H1 (cell line): Measurements from ENCODE around the gene CLEC1A. TPM values are rescaled to one million over a fixed set of nuclear protein-coding genes. Genes with fewer than 3 reads are reported as not detected.

ENCODE experiments used
- CTCF ChIA-PET: fragments of 300-600 bp; sonication (Branson Sonifier 250); formaldehyde crosslinking; loops from one replicate; lab custom pipeline; 2021; ENCODE audit not compliant: partially characterized antibody; lab: Charles Lee
- POLR2A ChIA-PET: fragments of 300-600 bp; sonication (Branson Sonifier 250); formaldehyde crosslinking; loops from one replicate; lab custom pipeline; 2021; ENCODE audit warnings: inconsistent platforms; ENCODE audit not compliant: partially characterized antibody; lab: Charles Lee
- DNase-seq, 2 experiments: peaks; one replicate each; pipeline versions ENCODE4 v3.0.0 to v3.0.0-alpha.2; 2010 to 2022; ENCODE audit warnings: low spot score in 2 of 2, low read depth in 1 of 2, mixed read lengths in 1 of 2
- FAIRE-seq: peaks from 2 replicates; lab custom pipeline; 2011; peaks lifted over from hg19 to GRCh38; lab: Jason Lieb, UNC
- H2AFZ ChIP-seq: 2 replicates; pipeline ENCODE4 v1.8.1; 2012; ENCODE audit warnings: low read length, inconsistent platforms
- H2AK5ac ChIP-seq: 2 replicates; pipeline ENCODE4 v1.6.1; 2013; ENCODE audit warnings: low read depth, low read length
- H2BK120ac ChIP-seq: replicated peaks from 2 replicates; pipeline ENCODE3; 2013; ENCODE audit warnings: low read depth, low read length, inconsistent platforms
- H2BK12ac ChIP-seq: 2 replicates; pipeline ENCODE4 v1.6.1; 2013; ENCODE audit warnings: low read depth, low read length
- H2BK15ac ChIP-seq: 2 replicates; pipeline ENCODE4 v1.6.1; 2013; ENCODE audit warnings: low read length
- H2BK20ac ChIP-seq: 2 replicates; pipeline ENCODE4 v1.6.1; 2013; ENCODE audit warnings: low read length
- H2BK5ac ChIP-seq: 2 replicates; pipeline ENCODE4 v1.6.1; 2013; ENCODE audit warnings: low read depth, low read length
- H3K14ac ChIP-seq: 2 replicates; pipeline ENCODE4 v1.6.1; 2013; ENCODE audit warnings: inconsistent platforms; ENCODE audit not compliant: insufficient read length
- H3K18ac ChIP-seq: 2 replicates; pipeline ENCODE4 v1.6.1; 2013; ENCODE audit warnings: low read length; ENCODE audit errors: extremely low read depth
- H3K23ac ChIP-seq: 2 replicates; pipeline ENCODE4 v1.6.1; 2013; ENCODE audit warnings: inconsistent platforms; ENCODE audit not compliant: insufficient read length
- H3K23me2 ChIP-seq: 2 replicates; pipeline ENCODE4 v1.6.1; 2013; ENCODE audit warnings: low read depth, low read length
- H3K27ac ChIP-seq: 2 replicates; pipeline ENCODE4 v1.6.1; 2011; ENCODE audit warnings: low read depth, low read length, inconsistent platforms
- H3K27me3 ChIP-seq, 4 experiments: replicated peaks in 1 of 4; 1 replicate in 1 of 4; 2 replicates in 3 of 4; pipeline versions ENCODE4 v1.6.1 to v1.8.1; 2011 to 2013; ENCODE audit warnings: low read length in 3 of 4, mild to moderate bottlenecking in 3 of 4, inconsistent platforms in 2 of 4, mixed read lengths in 2 of 4, moderate library complexity in 1 of 4; ENCODE audit not compliant: control insufficient read depth in 3 of 4, insufficient read depth in 3 of 4; ENCODE audit errors: extremely low read depth in 1 of 4
- H3K36me3 ChIP-seq, 4 experiments: 2 replicates each; pipeline versions ENCODE4 v1.6.1 to v1.8.1; 2011 to 2013; ENCODE audit warnings: mild to moderate bottlenecking in 4 of 4, low read length in 3 of 4, moderate library complexity in 2 of 4, control low read depth in 1 of 4, inconsistent platforms in 1 of 4; ENCODE audit not compliant: insufficient read depth in 4 of 4, control insufficient read depth in 2 of 4
- H3K4ac ChIP-seq: replicated peaks from 2 replicates; pipeline ENCODE3; 2013; ENCODE audit warnings: low read length, low read depth, mixed read lengths, inconsistent platforms; ENCODE audit not compliant: insufficient read length
- H3K4me1 ChIP-seq, 4 experiments: replicated peaks in 1 of 4; 1 replicate in 1 of 4; 2 replicates in 3 of 4; pipeline versions ENCODE4 v1.6.1 to v1.8.1; 2011 to 2013; ENCODE audit warnings: low read length in 3 of 4, inconsistent platforms in 2 of 4, mixed read lengths in 1 of 4; ENCODE audit not compliant: insufficient read depth in 4 of 4, control insufficient read depth in 3 of 4
- H3K4me2 ChIP-seq, 2 experiments: 2 replicates each; pipeline versions ENCODE4 v1.6.1 to v1.8.1; 2011 to 2013; ENCODE audit warnings: low read depth in 2 of 2, low read length in 2 of 2, control low read depth in 1 of 2, inconsistent platforms in 1 of 2, mild to moderate bottlenecking in 1 of 2; ENCODE audit not compliant: insufficient read depth in 1 of 2
- H3K4me3 ChIP-seq, 4 experiments: fragments of 200-600, 300-600 bp in 1 of 4; sonication (generic), shearing (Covaris generic), sonication (Bioruptor Twin) in 1 of 4; 2 replicates each; pipeline versions ENCODE4 v1.5.1 to v1.8.1; 2011 to 2016; ENCODE audit warnings: low read length in 4 of 4, low read depth in 3 of 4, control low read depth in 2 of 4, inconsistent platforms in 2 of 4, mild to moderate bottlenecking in 2 of 4, mixed read lengths in 1 of 4, moderate library complexity in 1 of 4; ENCODE audit not compliant: insufficient read depth in 2 of 4; ENCODE audit errors: extremely low read depth in 1 of 4
- H3K56ac ChIP-seq: replicated peaks from 2 replicates; pipeline ENCODE3; 2013; ENCODE audit warnings: low read depth, mild to moderate bottlenecking, mixed read lengths, low read length, inconsistent platforms; ENCODE audit not compliant: insufficient read length
- H3K79me1 ChIP-seq: 2 replicates; pipeline ENCODE4 v1.6.1; 2013; ENCODE audit warnings: low read depth, low read length, control low read depth
- H3K79me2 ChIP-seq, 2 experiments: 2 replicates each; pipeline versions ENCODE4 v1.6.1 to v1.8.1; 2012 to 2013; ENCODE audit warnings: low read length in 2 of 2, mild to moderate bottlenecking in 2 of 2, inconsistent platforms in 1 of 2; ENCODE audit not compliant: insufficient read depth in 2 of 2, control insufficient read depth in 1 of 2
- H3K9ac ChIP-seq, 4 experiments: replicated peaks in 1 of 4; 1 replicate in 1 of 4; 2 replicates in 3 of 4; pipeline versions ENCODE4 v1.6.1 to v1.8.1; 2011 to 2013; ENCODE audit warnings: low read depth in 3 of 4, low read length in 3 of 4, control low read depth in 2 of 4, mild to moderate bottlenecking in 2 of 4, moderate library complexity in 2 of 4, inconsistent platforms in 1 of 4; ENCODE audit errors: extremely low read depth in 1 of 4
- H3K9me3 ChIP-seq, 2 experiments: 2 replicates each; pipeline versions ENCODE4 v1.6.1 to v1.8.1; 2012 to 2013; ENCODE audit warnings: mild to moderate bottlenecking in 2 of 2, moderate library complexity in 2 of 2, control low read depth in 1 of 2, inconsistent platforms in 1 of 2, low read depth in 1 of 2, low read length in 1 of 2, mixed read lengths in 1 of 2; ENCODE audit not compliant: insufficient read depth in 2 of 2
- H4K20me1 ChIP-seq, 2 experiments: replicated peaks in 1 of 2; 2 replicates each; pipeline versions ENCODE3 to v1.8.1; 2011 to 2013; ENCODE audit warnings: inconsistent platforms in 2 of 2, low read length in 2 of 2, mild to moderate bottlenecking in 1 of 2; ENCODE audit not compliant: insufficient read depth in 2 of 2, control insufficient read depth in 1 of 2
- H4K5ac ChIP-seq: 2 replicates; pipeline ENCODE4 v1.6.1; 2013; ENCODE audit warnings: low read length, low read depth, mixed read lengths, inconsistent platforms; ENCODE audit not compliant: insufficient read length
- H4K8ac ChIP-seq: 2 replicates; pipeline ENCODE4 v1.8.0; 2013; ENCODE audit warnings: mild to moderate bottlenecking, moderate library complexity, low read length, inconsistent platforms; ENCODE audit not compliant: insufficient read depth; ENCODE audit errors: extremely low read depth
- H4K91ac ChIP-seq: replicated peaks from 2 replicates; pipeline ENCODE3; 2013; ENCODE audit warnings: low read length, mixed read lengths, inconsistent platforms; ENCODE audit not compliant: insufficient read length
- CHD2 ChIP-seq: IDR thresholded peaks from 2 replicates; pipeline ENCODE4 v1.6.1; 2012; ENCODE audit warnings: low read length, improper control_type of control experiment
- KDM1A ChIP-seq: fragments of 200-600, 300-600 bp; sonication (generic); IDR thresholded peaks from 2 replicates; pipeline ENCODE4 v1.7.1; 2016; ENCODE audit warnings: mild to moderate bottlenecking, low read length, borderline replicate concordance
- POLR2AphosphoS5 ChIP-seq: IDR thresholded peaks from 2 replicates; pipeline ENCODE4 v1.6.1; 2011; ENCODE audit warnings: low read depth, low read length
- SP1 ChIP-seq: IDR thresholded peaks from 2 replicates; pipeline ENCODE4 v1.6.1; 2011; ENCODE audit warnings: low read depth, low read length
- SP2 ChIP-seq: IDR thresholded peaks from 2 replicates; pipeline ENCODE4 v1.6.1; 2012; ENCODE audit warnings: mild to moderate bottlenecking, low read length, inconsistent platforms
- TAF7 ChIP-seq: optimal IDR thresholded peaks from 2 replicates; pipeline ENCODE3; 2011; ENCODE audit warnings: low read depth, mild to moderate bottlenecking, inconsistent platforms, low read length, moderate library complexity, borderline replicate concordance
- YY1 ChIP-seq: IDR thresholded peaks from 2 replicates; pipeline ENCODE4 v1.6.1; 2011; ENCODE audit warnings: low read depth, mild to moderate bottlenecking, low read length
- WGBS, 2 experiments: shearing (Covaris generic) in 1 of 2; methylation state at CpG; one replicate each; pipeline versions ENCODE4 v1.1.6 to v1.1.7; 2013 to 2015; ENCODE audit warnings: low lambda C conversion rate in 2 of 2, mixed read lengths in 2 of 2, inconsistent platforms in 1 of 2, low coverage in 1 of 2, missing lambda C conversion rate in 1 of 2; ENCODE audit not compliant: insufficient replicate concordance in 2 of 2, insufficient coverage in 1 of 2, insufficient read length in 1 of 2; ENCODE audit errors: extremely low coverage in 1 of 2, missing lambda C conversion rate in 1 of 2; 5-methylcytosine and 5-hydroxymethylcytosine counted together
- polyA plus RNA-seq, 7 experiments: library from polyadenylated mRNA; depleted of rRNA in 3 of 7; stranded (reverse) in 5 of 7; unstranded in 2 of 7; fragments of >200 nt in 5 of 7; fragments of 200-250 nt in 2 of 7; gene quantifications; 1 replicate in 5 of 7; 2 replicates in 1 of 7; 4 replicates in 1 of 7; pipeline versions ENCODE4 v1.2.1 to v1.2.3, GENCODE V29; 2011 to 2013; ENCODE audit warnings: missing spikeins in 2 of 7, mixed read lengths in 2 of 7
- total RNA-seq: library from RNA; stranded (reverse); fragmentation: NEBNext Ultra II Directional; extraction: Animal tissue kit (Norgen Biotek cat#: 25700); gene quantifications from 2 replicates; pipeline ENCODE4 v1.2.1, GENCODE V29; 2021
- TF ChIP-seq, protein P1 (sequence below): IDR thresholded peaks from 2 replicates; pipeline ENCODE4 v1.6.1; 2012; ENCODE audit warnings: low read length, inconsistent platforms
- TF ChIP-seq, protein P2 (sequence below), 3 experiments: IDR thresholded peaks; 1 replicate in 2 of 3; 2 replicates in 1 of 3; pipeline versions ENCODE4 v1.5.1 to v1.6.1; 2011; ENCODE audit warnings: low read length in 3 of 3, mild to moderate bottlenecking in 3 of 3, inconsistent platforms in 2 of 3, low read depth in 1 of 3, moderate library complexity in 1 of 3; ENCODE audit not compliant: insufficient read depth in 1 of 3; ENCODE audit errors: control extremely low read depth in 1 of 3
- TF ChIP-seq, protein P3 (sequence below): IDR thresholded peaks from 2 replicates; pipeline ENCODE4 v1.6.1; 2012; ENCODE audit warnings: inconsistent platforms

The CLEC1A gene
- total and polyA plus RNA-seq, 2 of the 8 experiments (the other 6 are each of a cell fraction or from before 2014, with no cell fraction given), result 0.20 TPM; not detected in 1

DNA sequence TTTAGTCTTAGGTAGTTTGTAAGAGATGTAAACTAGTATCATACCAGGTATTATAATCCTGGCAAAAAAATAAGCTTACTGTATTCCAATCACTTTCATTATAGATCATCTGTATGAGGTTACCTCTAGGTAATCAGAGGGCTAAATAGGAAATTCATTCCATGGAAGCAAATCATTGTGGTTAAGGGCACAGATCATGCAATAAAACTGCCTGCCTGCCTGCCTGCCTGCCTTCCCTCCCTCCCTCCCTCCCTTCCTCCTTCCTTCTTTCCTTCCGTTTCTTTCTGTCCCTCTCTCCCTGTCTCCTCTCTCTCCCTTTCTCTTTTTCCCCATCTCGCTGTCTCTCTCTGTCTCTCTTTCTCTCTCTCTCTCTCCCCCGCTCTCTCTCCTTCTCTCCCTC, 71.5 kb downstream of the CLEC1A start:
- no peak overlapping the region for H3K4ac ChIP-seq
- H2BK20ac ChIP-seq, result no peak overlapping the region
- H3K9ac ChIP-seq, result no peak overlapping the region
- no peak overlapping the region for H3K56ac ChIP-seq
- H4K5ac ChIP-seq, result no peak overlapping the region
- H3K27ac ChIP-seq, result no peak overlapping the region
- H2AFZ ChIP-seq, result no peak overlapping the region
- H3K18ac ChIP-seq, result no peak overlapping the region
- no peak overlapping the region for H2BK5ac ChIP-seq
- no peaks in the 10 kb centered on the region; a peak in 1 of 8 replicates for H3K36me3 ChIP-seq
- WGBS, 2 experiments, result 61% methylated on average over 3 of the region's 3 CpGs; no CpG with 5 or more reads in 1 of the 2 experiments
- no peaks in the 10 kb centered on the region; the same call in 1 of the 2 replicates for H3K23me2 ChIP-seq
- POLR2A ChIA-PET, result interaction anchor here (1.1 kb wide), 1 partner anchor 27 kb away, joined by 3 read pairs; no protein-coding TSS in a partner anchor
- no peak overlapping the region for H3K4me3 ChIP-seq
- H2BK15ac ChIP-seq, result no peak overlapping the region
- H2AK5ac ChIP-seq, result no peak overlapping the region
- peaks cover 0 to 8% of the 10 kb centered on the region in 2 experiments; a peak in 2 of 4 replicates for H3K9me3 ChIP-seq
- FAIRE-seq, result no peak
- no peaks in the 10 kb centered on the region for H3K27me3 ChIP-seq
- H4K8ac ChIP-seq, result no peak overlapping the region
- no peak overlapping the region for H2BK12ac ChIP-seq
- H3K4me2 ChIP-seq, result no peak overlapping the region
- no peak overlapping the region for H2BK120ac ChIP-seq
- H3K4me1 ChIP-seq, result peaks cover 0 to 7% (median 0%) of the 10 kb centered on the region in 4 experiments; a peak in 1 of 7 replicates
- CTCF ChIA-PET, result interaction anchor here (0.5 kb wide), 1 partner anchor 28 kb away, joined by 3 read pairs; the partner anchor contains the start of gene CLEC1B
- H3K14ac ChIP-seq, result no peak overlapping the region
- no peaks in the 10 kb centered on the region for H3K79me2 ChIP-seq
- no peaks in the 10 kb centered on the region for H3K79me1 ChIP-seq
- no peak overlapping the region for H3K23ac ChIP-seq
- H4K20me1 ChIP-seq, result no peaks in the 10 kb centered on the region
- H4K91ac ChIP-seq, result no peak overlapping the region
- DNase-seq, result no peak
- TF ChIP-seq, protein P1, sequence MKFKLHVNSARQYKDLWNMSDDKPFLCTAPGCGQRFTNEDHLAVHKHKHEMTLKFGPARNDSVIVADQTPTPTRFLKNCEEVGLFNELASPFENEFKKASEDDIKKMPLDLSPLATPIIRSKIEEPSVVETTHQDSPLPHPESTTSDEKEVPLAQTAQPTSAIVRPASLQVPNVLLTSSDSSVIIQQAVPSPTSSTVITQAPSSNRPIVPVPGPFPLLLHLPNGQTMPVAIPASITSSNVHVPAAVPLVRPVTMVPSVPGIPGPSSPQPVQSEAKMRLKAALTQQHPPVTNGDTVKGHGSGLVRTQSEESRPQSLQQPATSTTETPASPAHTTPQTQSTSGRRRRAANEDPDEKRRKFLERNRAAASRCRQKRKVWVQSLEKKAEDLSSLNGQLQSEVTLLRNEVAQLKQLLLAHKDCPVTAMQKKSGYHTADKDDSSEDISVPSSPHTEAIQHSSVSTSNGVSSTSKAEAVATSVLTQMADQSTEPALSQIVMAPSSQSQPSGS, result no peak
- no peak for TF ChIP-seq KDM1A
- TF ChIP-seq POLR2AphosphoS5, result no peak
- TF ChIP-seq, protein P2, sequence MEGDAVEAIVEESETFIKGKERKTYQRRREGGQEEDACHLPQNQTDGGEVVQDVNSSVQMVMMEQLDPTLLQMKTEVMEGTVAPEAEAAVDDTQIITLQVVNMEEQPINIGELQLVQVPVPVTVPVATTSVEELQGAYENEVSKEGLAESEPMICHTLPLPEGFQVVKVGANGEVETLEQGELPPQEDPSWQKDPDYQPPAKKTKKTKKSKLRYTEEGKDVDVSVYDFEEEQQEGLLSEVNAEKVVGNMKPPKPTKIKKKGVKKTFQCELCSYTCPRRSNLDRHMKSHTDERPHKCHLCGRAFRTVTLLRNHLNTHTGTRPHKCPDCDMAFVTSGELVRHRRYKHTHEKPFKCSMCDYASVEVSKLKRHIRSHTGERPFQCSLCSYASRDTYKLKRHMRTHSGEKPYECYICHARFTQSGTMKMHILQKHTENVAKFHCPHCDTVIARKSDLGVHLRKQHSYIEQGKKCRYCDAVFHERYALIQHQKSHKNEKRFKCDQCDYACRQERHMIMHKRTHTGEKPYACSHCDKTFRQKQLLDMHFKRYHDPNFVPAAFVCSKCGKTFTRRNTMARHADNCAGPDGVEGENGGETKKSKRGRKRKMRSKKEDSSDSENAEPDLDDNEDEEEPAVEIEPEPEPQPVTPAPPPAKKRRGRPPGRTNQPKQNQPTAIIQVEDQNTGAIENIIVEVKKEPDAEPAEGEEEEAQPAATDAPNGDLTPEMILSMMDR (IDR thresholded peaks at IDR 0.05; ENCODE audit: control extremely low read depth in 1 of 3, insufficient read depth in 1 of 3, low read depth in 1 of 3, low read length in 3 of 3), result no peak
- TF ChIP-seq YY1, result no peak
- TF ChIP-seq TAF7, result no peak
- no peak for TF ChIP-seq CHD2
- no peak for TF ChIP-seq SP2
- TF ChIP-seq SP1, result no peak
- TF ChIP-seq, protein P3, sequence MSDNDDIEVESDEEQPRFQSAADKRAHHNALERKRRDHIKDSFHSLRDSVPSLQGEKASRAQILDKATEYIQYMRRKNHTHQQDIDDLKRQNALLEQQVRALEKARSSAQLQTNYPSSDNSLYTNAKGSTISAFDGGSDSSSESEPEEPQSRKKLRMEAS, result no peak
